Activated CD4-positive, alpha-beta memory T cell treated with anti-CD3 and anti-CD28 coated beads for 36 hours (primary cell): Measurements from ENCODE around the gene PPP1R12B. TPM values are rescaled to one million over a fixed set of nuclear protein-coding genes. Genes with fewer than 3 reads are reported as not detected.
"Not testable (repeated sequence)": the region's sequence is repeated elsewhere in the genome, so short reads cannot be mapped to it uniquely, and the experiment has no call there.

Experiments used
- CTCF ChIA-PET: fragments of 350-600 bp; sonication (Branson Sonifier 250); formaldehyde crosslinking; loops from one replicate; lab custom pipeline; 2021; ENCODE audit warnings: antibody characterized with exemption, inconsistent platforms; lab: Charles Lee
- POLR2A ChIA-PET: fragments of 350-600 bp; sonication (Branson Sonifier 250); formaldehyde crosslinking; loops from one replicate; lab custom pipeline; 2021; ENCODE audit warnings: antibody characterized with exemption; lab: Charles Lee
- DNase-seq: peaks from one replicate; pipeline ENCODE4 v3.0.0-alpha.2; 2020
- H3K27ac Mint-ChIP-seq: one replicate; pipeline ENCODE4 v1.8.0; 2021; ENCODE audit warnings: mixed read lengths
- H3K27me3 Mint-ChIP-seq: one replicate; pipeline ENCODE4 v1.8.0; 2021; ENCODE audit warnings: mixed read lengths
- H3K36me3 Mint-ChIP-seq: one replicate; pipeline ENCODE4 v1.8.0; 2021; ENCODE audit warnings: mixed read lengths
- H3K4me1 Mint-ChIP-seq: one replicate; pipeline ENCODE4 v1.8.0; 2021; ENCODE audit warnings: low read depth, mixed read lengths
- H3K4me3 Mint-ChIP-seq: one replicate; pipeline ENCODE4 v1.8.0; 2021; ENCODE audit warnings: mild to moderate bottlenecking, mixed read lengths
- H3K9me3 Mint-ChIP-seq: one replicate; pipeline ENCODE4 v1.8.0; 2021; ENCODE audit warnings: mixed read lengths
- intact Hi-C: fragments of 100-400 bp; cut with micrococcal nuclease; formaldehyde crosslinking; loops from one replicate; pipeline ENCODE4 v1.15.1; 2023
- total RNA-seq, 2 experiments: library from RNA; stranded (reverse); gene quantifications; one replicate each; pipeline ENCODE4 v1.2.3, GENCODE V29; 2021

PPP1R12B gene
- total RNA-seq, 2 experiments from 2014 or later = 8.2 to 8.6 TPM

DNA sequence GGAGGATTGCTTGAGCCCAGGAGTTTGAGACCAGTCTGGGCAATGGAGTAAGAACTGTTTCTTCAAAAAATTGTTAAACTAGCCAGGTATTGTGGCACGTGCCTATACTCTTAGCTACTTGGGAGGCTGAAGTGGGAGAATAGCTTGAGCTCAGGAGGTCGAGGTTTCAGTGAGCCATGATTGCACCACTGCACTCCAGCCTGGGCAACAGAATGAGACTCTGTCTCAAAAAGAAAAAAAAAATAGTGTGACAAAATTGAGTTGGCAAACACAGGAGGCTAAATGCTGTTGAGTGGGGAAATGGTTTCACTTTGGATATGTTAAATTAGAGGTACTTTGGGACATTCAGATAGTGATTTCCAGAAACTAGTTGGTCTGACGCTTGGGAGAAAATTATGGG is 197.9 kb downstream of the PPP1R12B start:
- H3K4me1 Mint-ChIP-seq, DNase-seq, CTCF ChIA-PET, H3K36me3 Mint-ChIP-seq, H3K27me3 Mint-ChIP-seq, H3K4me3 Mint-ChIP-seq, intact Hi-C loops, H3K9me3 Mint-ChIP-seq, POLR2A ChIA-PET, H3K27ac Mint-ChIP-seq: not testable (repeated sequence)

DNA sequence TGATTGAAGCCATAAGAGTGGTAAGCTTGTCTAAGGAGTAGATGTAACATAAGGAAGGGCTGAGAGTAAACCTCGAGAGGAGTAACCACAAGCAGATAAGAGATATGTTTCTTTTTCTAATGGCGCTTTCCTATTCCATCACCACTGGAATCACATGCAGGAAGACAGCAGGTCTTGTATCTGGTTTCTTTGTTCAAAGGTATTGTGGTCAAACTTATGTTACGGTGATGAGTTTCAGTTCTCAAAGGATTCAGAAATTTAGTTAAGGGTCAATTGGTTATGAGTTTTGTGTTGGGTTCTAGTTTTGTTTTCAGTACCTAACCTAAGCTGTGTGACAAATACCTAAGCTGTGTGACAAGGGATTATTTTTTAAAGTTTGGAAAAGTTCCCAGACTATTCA is 198.3 kb downstream of the PPP1R12B start:
- H3K27ac Mint-ChIP-seq, H3K27me3 Mint-ChIP-seq, CTCF ChIA-PET, H3K36me3 Mint-ChIP-seq, H3K9me3 Mint-ChIP-seq, DNase-seq, POLR2A ChIA-PET, intact Hi-C loops, H3K4me1 Mint-ChIP-seq, H3K4me3 Mint-ChIP-seq: not testable (repeated sequence)

DNA sequence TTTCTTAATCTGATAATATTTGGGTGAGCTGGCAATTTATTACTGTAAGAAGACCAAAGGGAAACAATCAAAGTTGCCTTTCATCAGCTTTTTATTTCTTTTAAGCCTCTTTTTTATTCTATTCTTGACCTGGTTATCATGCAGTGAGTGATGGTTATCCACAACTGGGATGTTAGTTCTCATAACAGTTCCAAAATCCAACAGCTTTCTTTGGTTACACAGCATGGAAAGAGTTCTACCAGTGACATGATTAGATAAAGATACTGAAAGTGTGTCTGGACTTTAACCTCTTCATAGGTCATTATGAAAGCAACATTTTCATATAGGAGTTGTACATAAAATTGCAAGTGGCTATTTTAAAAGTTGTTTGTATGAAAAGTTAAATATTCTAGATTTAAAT is 198.7 kb downstream of the PPP1R12B start:
- DNase-seq = no peak
- Mint-ChIP-seq H3K9me3 (no peaks in the 10 kb centered on the region), H3K4me3 (no peak overlapping the region), H3K27me3 (no peaks in the 10 kb centered on the region), H3K36me3 (no peaks in the 10 kb centered on the region), H3K27ac (no peak overlapping the region), H3K4me1 (peaks cover 3% of the 10 kb centered on the region)
- CTCF ChIA-PET = no interaction called here
- POLR2A ChIA-PET = no interaction called here
- intact Hi-C loops = no loop called here

DNA sequence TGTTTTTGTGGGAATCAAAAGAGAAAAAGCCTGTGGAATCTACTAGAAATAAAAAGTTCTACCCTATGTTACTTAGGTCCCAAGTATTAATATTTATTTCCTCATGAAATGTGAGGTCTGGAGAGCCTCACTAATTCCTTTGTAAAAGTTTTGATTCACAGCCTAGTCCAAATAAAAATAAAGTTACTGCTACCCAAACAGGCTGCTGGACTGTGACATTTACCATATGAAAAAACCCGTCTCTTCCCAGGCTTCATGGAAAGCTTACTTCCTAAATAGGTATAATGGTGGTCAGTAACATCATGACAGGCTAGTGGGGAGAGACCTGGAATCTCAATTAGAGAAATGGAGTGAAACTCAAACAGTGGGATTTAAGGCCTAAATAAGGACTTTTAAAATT is 201.6 kb downstream of the PPP1R12B start:
- intact Hi-C loops, H3K36me3 Mint-ChIP-seq, CTCF ChIA-PET, POLR2A ChIA-PET, H3K27me3 Mint-ChIP-seq, DNase-seq, H3K27ac Mint-ChIP-seq, H3K4me3 Mint-ChIP-seq, H3K9me3 Mint-ChIP-seq, H3K4me1 Mint-ChIP-seq: not testable (repeated sequence)

DNA sequence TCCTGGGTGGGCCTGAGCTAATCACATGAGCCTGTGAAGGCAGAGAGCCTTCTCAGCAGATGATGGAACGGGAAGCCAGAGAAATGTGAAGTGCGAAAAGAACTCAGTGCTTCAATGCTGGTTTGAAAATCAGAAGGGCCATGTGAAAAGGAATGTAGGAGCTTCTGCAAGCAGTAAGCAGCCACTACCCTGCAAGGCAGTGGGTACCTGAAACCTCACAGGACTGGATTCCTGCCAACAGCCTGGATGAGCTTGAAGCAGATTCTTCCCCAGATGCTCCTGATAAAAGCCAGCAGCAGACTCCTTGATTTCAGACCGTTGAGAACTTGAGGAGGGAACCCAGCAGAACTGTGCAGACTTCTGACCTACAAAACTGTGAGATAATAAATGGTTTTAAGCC is 203.2 kb downstream of the PPP1R12B start:
- intact Hi-C loops = no loop called here
- H3K4me3 Mint-ChIP-seq = no peak overlapping the region
- POLR2A ChIA-PET = no interaction called here

DNA sequence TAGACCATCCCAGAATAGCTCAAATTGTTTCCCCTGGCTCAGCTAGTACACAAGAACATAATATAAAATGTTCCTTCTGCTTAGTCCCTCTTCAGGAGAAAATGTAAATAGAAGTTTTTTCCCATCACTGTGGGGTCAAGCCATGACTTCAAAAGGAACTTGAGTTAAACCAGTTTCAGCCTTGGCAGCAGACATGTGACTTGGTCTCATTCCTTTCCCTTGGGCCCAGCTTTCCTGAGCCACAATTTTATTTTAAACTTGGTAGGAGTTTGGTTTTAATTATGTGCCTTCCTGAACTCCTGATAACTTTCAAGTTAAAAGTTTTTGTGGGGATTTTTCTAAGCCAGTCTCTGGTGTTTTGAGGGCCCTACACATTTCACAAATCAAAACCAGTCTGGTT is 204.1 kb downstream of the PPP1R12B start:
- CTCF ChIA-PET, POLR2A ChIA-PET: not testable (repeated sequence)

More for the DNA sequence above, 203.2 kb downstream of the PPP1R12B start:
- Mint-ChIP-seq H3K9me3 (no peaks in the 10 kb centered on the region), H3K36me3 (no peaks in the 10 kb centered on the region), H3K27me3 (no peaks in the 10 kb centered on the region), H3K27ac (no peak overlapping the region), H3K4me1 (peaks cover 2% of the 10 kb centered on the region)
- CTCF ChIA-PET = no interaction called here
- DNase-seq = no peak

DNA sequence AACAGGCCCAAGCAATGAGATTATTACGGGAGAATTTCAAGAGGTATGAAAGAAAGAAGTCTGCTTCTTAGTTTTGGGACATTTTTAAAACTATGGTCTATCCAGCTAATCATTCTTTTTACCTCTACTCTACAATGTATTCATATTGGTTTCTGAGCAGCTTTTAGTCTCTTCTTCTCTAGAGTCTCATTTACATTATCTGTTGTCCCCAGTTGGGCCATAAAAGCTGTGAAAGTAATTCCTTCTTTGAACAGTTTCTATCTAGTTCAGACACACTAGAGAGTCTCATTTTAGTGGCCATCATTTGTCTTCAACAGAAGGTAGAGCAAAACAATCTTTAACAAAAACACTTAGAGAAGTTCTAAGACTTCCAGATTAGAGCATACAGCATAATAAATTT is 204.6 kb downstream of the PPP1R12B start:
- POLR2A ChIA-PET, H3K27me3 Mint-ChIP-seq, DNase-seq, H3K9me3 Mint-ChIP-seq, H3K36me3 Mint-ChIP-seq, CTCF ChIA-PET, H3K27ac Mint-ChIP-seq, H3K4me3 Mint-ChIP-seq, intact Hi-C loops, H3K4me1 Mint-ChIP-seq: not testable (repeated sequence)

More for the DNA sequence above, 204.1 kb downstream of the PPP1R12B start:
- H3K9me3 Mint-ChIP-seq, H3K4me1 Mint-ChIP-seq, H3K27me3 Mint-ChIP-seq, H3K4me3 Mint-ChIP-seq, intact Hi-C loops, H3K36me3 Mint-ChIP-seq, DNase-seq, H3K27ac Mint-ChIP-seq: not testable (repeated sequence)

DNA sequence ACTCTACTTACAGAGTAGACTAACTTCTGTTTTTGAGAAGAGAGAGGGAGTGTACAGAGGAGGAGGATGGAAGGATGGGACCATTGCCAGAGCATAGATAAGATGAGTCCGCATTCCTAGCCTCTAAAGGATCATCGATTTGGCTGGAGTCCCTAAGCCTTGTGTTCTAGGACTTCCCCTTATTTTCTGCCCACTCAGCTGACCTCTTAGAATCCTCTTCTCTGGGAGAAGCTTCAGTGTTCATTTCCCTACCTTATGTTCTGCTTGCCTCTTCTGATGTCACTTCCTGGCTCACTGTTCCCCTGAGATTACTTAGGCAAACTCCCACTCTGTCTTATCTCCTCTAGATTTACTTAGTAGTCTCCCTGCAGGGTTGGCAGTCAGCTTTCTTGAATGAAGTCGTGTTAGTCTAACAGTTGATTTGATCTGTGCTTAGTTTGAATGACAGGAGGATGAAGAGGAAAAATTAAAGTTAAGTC is 205.1 kb downstream of the PPP1R12B start:
- ChIA-PET CTCF (interaction anchor here (1.3 kb wide), 1 partner anchor 18 kb away, joined by 3 read pairs; no protein-coding TSS in a partner anchor), POLR2A (no interaction called here)
- no peaks in the 10 kb centered on the region for H3K27me3 Mint-ChIP-seq
- H3K4me1 Mint-ChIP-seq = peaks cover 2% of the 10 kb centered on the region
- no peaks in the 10 kb centered on the region for H3K36me3 Mint-ChIP-seq
- H3K27ac Mint-ChIP-seq = no peak overlapping the region
- H3K9me3 Mint-ChIP-seq = no peaks in the 10 kb centered on the region
- no peak for DNase-seq
- H3K4me3 Mint-ChIP-seq = no peak overlapping the region
- intact Hi-C loops = no loop called here

DNA sequence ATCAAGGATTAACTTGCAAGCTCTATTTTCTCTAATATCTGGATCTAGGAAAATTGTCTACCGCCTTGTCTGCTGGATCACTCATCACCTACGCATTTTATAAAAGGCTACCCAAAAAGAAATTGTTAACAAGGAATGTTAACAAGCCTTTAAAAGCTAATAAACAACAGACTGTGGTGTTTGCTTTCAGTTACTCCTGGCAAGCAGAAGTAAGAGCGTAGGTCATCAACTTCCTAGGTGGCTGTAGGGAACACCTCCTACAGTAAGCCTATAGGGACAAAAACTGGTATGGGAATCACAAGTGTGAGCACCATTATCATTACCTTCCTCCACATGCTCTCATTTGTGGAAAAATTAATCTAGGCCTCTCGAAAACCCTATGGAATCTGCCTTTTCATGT is 206.1 kb downstream of the PPP1R12B start:
- CTCF ChIA-PET = interaction anchor here (1.3 kb wide), 1 partner anchor 17 kb away, joined by 3 read pairs; no protein-coding TSS in a partner anchor
- H3K4me3 Mint-ChIP-seq, H3K9me3 Mint-ChIP-seq, DNase-seq, H3K36me3 Mint-ChIP-seq, POLR2A ChIA-PET, H3K27ac Mint-ChIP-seq, intact Hi-C loops, H3K4me1 Mint-ChIP-seq, H3K27me3 Mint-ChIP-seq: not testable (repeated sequence)

DNA sequence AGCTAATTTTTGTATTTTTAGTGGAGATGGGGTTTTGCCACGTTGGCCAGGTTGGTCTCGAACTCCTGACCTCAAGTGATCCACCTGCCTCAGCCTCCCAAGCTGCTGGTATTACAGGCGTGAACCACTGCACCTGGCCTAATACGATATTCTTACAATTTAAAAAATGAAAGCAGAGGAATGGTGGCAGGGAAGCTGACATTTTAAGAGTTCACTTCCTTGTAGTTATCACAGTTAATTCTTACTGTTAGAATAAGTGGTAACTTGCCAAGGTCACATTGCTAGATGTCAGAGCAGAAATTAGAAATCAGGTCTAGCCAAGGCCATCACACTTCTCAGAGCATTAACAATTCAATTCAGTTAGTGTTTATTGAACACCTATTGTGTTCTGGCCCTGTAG is 207.5 kb downstream of the PPP1R12B start:
- H3K36me3 Mint-ChIP-seq, H3K4me3 Mint-ChIP-seq, DNase-seq, H3K9me3 Mint-ChIP-seq, POLR2A ChIA-PET, H3K27me3 Mint-ChIP-seq, H3K27ac Mint-ChIP-seq, CTCF ChIA-PET, H3K4me1 Mint-ChIP-seq, intact Hi-C loops: not testable (repeated sequence)

DNA sequence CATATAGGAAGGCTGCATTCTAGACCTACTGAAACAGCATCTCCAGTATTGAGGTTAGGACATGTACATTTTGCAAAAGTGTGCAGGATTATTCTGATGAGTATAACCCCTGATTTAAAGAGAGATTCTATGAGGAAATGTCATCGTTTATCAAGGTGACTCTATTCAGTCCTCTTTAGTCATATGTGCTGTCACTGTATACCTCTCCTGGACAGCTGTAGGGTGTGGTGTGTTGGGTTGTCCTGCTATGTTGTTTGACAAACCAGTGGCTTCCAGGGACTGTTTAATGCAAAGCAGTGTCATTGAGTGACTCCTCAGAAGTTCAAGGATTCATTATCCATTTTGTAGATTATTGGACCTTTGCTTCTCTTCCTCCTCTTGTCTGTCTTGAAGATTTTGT is 209.2 kb downstream of the PPP1R12B start:
- POLR2A ChIA-PET, H3K4me1 Mint-ChIP-seq, DNase-seq, H3K27me3 Mint-ChIP-seq, H3K4me3 Mint-ChIP-seq, H3K36me3 Mint-ChIP-seq, H3K27ac Mint-ChIP-seq, CTCF ChIA-PET, intact Hi-C loops, H3K9me3 Mint-ChIP-seq: not testable (repeated sequence)

DNA sequence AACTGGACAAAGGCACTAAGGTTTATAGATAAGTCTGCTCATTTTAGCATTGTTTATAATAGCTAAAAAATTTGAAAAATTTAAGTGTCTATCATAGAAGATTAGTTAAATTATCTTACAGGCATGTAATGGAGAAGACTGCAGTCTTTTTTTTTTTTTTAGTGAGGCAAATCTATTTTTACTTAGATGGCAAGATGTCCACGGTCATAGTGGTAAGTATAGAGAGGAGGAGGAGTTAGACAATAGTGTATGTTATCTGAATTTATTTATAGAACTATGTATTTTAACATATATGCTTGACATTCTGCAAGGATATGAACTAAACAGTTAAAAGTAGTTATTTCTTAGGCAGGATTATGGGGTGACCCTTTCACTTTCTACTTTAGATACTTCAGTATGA is 212.7 kb downstream of the PPP1R12B start:
- Mint-ChIP-seq H3K27ac (no peak overlapping the region), H3K9me3 (no peaks in the 10 kb centered on the region), H3K27me3 (no peaks in the 10 kb centered on the region), H3K36me3 (no peaks in the 10 kb centered on the region), H3K4me1 (no peaks in the 10 kb centered on the region), H3K4me3 (no peak overlapping the region)
- no peak for DNase-seq
- ChIA-PET CTCF (interaction anchor here (0.6 to 1.9 kb wide), 4 partner anchors 11 to 275 kb away, joined by 3 to 8 read pairs (median 3); no protein-coding TSS in a partner anchor), POLR2A (no interaction called here)
- intact Hi-C loops = no loop called here

DNA sequence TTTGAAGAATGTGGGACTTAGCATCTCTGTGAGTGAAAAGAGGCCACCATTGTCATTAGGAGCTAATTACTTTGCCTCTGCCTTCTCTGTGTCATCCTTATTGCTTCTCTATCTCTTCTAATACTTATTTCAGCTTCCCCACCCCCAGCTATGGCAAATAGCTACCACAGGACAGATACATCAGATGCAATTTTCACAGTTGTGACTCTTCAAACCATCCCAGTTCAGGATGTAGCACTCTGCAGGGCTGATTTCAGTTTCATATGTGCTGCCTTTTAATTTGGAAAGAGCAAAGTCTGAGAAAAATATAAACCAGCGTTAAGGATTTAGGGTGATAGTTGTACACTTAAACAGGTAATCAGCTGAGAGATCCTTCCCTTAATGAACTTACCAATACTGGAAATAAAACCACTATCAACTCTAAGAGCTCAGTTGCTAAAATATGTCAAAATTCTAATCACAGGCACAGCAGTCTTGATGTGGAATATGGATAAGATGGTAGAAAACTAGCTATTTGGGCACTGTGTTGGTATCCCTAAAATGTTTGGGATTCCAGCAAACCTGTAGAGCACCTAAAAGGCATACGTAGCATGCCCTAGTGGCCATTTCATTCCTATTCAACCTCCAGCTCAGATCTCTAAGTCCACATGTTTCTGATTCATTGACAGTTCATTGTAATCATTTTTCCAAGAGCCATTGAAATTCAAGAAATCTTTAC is 213.4 kb downstream of the PPP1R12B start:
- Mint-ChIP-seq H3K27ac (no peak overlapping the region), H3K4me1 (no peaks in the 10 kb centered on the region), H3K9me3 (no peaks in the 10 kb centered on the region), H3K27me3 (no peaks in the 10 kb centered on the region), H3K4me3 (no peak overlapping the region), H3K36me3 (no peaks in the 10 kb centered on the region)
- intact Hi-C loops = no loop called here
- POLR2A ChIA-PET = interaction anchor here (0.6 kb wide), 1 partner anchor 219 kb away, joined by 3 read pairs; no protein-coding TSS in a partner anchor
- no peak for DNase-seq
- CTCF ChIA-PET = interaction anchor here (1.9 kb wide), 1 partner anchor 10 kb away, joined by 8 read pairs; no protein-coding TSS in a partner anchor
